K562 (cell line): ENCODE data around the gene CCSER2. TPM values are rescaled to one million over a fixed set of nuclear protein-coding genes. Genes with fewer than 3 reads are reported as not detected.

Experiments used
- ATAC-seq: fragments of 200-7000 bp; cut with Tn5 transposase; 3 replicates; pipeline ENCODE4 v1.9.1; 2020; ENCODE audit warnings: moderate library complexity
- BruUV-seq: library from RNA; stranded (reverse); fragments of 400-500 nt; replicated peaks from 2 replicates; lab custom pipeline; 2021; lab: Mats Ljungman, UMichigan
- CTCF ChIA-PET: fragments of 300-600 bp; formaldehyde crosslinking; extraction: SDS; loops from one replicate; lab custom pipeline; 2021; ENCODE audit warnings: low intra/inter-chr PET ratio; lab: Yijun Ruan, JAX
- POLR2A ChIA-PET: fragments of 300-600, 350-650 bp; sonication (Branson Sonifier 250); formaldehyde crosslinking; extraction: SDS; loops from one replicate; lab custom pipeline; 2021; ENCODE audit warnings: antibody characterized with exemption, inconsistent platforms; lab: Yijun Ruan, JAX
- DNase-seq, 4 experiments: peaks; one replicate each; pipeline versions ENCODE4 v3.0.0 to v3.0.0-alpha.2; 2011 to 2018; ENCODE audit warnings: low spot score in 3 of 4, mixed read lengths in 3 of 4; ENCODE audit errors: extremely low read depth in 1 of 4
- FAIRE-seq: peaks from 2 replicates; lab custom pipeline; 2011; peaks lifted over from hg19 to GRCh38; lab: Jason Lieb, UNC
- H2AFZ ChIP-seq: 2 replicates; pipeline ENCODE4 v1.6.0; 2011; ENCODE audit warnings: low read depth, low read length, control low read depth, inconsistent platforms
- H3K27ac ChIP-seq: fragments of 200-600 bp; 3 replicates; pipeline ENCODE4 v1.8.0; 2011; ENCODE audit warnings: low read depth, mild to moderate bottlenecking, control low read depth, inconsistent platforms, low read length, moderate library complexity, mixed read lengths; ENCODE audit errors: extremely low read depth
- H3K27me3 ChIP-seq, 2 experiments: fragments of 300-600 bp in 1 of 2; 2 replicates in 1 of 2; 3 replicates in 1 of 2; pipeline versions ENCODE4 v1.6.0 to v1.8.0; 2011; ENCODE audit warnings: inconsistent platforms in 2 of 2, low read length in 2 of 2, mild to moderate bottlenecking in 1 of 2, mixed read lengths in 1 of 2, moderate library complexity in 1 of 2; ENCODE audit not compliant: control insufficient read depth in 2 of 2, insufficient read depth in 2 of 2
- H3K36me3 ChIP-seq: fragments of 300-600 bp; 3 replicates; pipeline ENCODE4 v1.8.0; 2011; ENCODE audit warnings: mild to moderate bottlenecking, low read length, inconsistent platforms; ENCODE audit not compliant: control insufficient read depth, insufficient read depth
- H3K4me1 ChIP-seq, 2 experiments: fragments of 200-600 bp in 1 of 2; replicated peaks in 1 of 2; 2 replicates in 1 of 2; 3 replicates in 1 of 2; pipeline versions ENCODE4 v1.5.1 to v1.8.0; 2011; ENCODE audit warnings: inconsistent platforms in 2 of 2, low read length in 2 of 2, mild to moderate bottlenecking in 1 of 2, mixed read lengths in 1 of 2, moderate library complexity in 1 of 2; ENCODE audit not compliant: control insufficient read depth in 2 of 2, insufficient read depth in 2 of 2
- H3K4me2 ChIP-seq: 2 replicates; pipeline ENCODE4 v1.6.1; 2011; ENCODE audit warnings: low read length, control low read depth, inconsistent platforms, mixed read lengths; ENCODE audit not compliant: insufficient read depth
- H3K4me3 ChIP-seq: fragments of 200-600 bp; sonication (generic), shearing (Covaris generic); 2 replicates; pipeline ENCODE4 v1.5.1; 2016; ENCODE audit warnings: control low read depth, inconsistent platforms
- H3K79me2 ChIP-seq: fragments of 200-600 bp; 3 replicates; pipeline ENCODE4 v1.8.0; 2011; ENCODE audit warnings: low read length, inconsistent platforms; ENCODE audit not compliant: control insufficient read depth, insufficient read depth
- H3K9ac ChIP-seq, 2 experiments: 2 replicates each; pipeline versions ENCODE4 v1.6.0 to v1.6.1; 2011; ENCODE audit warnings: low read depth in 2 of 2, low read length in 2 of 2, control low read depth in 1 of 2, inconsistent platforms in 1 of 2, mild to moderate bottlenecking in 1 of 2, mixed read lengths in 1 of 2; ENCODE audit not compliant: insufficient read depth in 1 of 2
- H3K9me1 ChIP-seq: one replicate; pipeline ENCODE4 v1.6.0; 2011; ENCODE audit warnings: inconsistent platforms, mild to moderate bottlenecking, low read length, moderate library complexity; ENCODE audit not compliant: control insufficient read depth, insufficient read depth
- H3K9me3 ChIP-seq: replicated peaks from 2 replicates; pipeline ENCODE4 v1.5.1; 2011; ENCODE audit warnings: low read depth, low read length, inconsistent platforms; ENCODE audit not compliant: control insufficient read depth, insufficient read depth
- H4K20me1 ChIP-seq: replicated peaks from 2 replicates; pipeline ENCODE4 v1.6.1; 2011; ENCODE audit warnings: low read length, inconsistent platforms, mixed read lengths; ENCODE audit not compliant: control insufficient read depth, insufficient read depth
- ARID1B ChIP-seq: fragments of 450-650 bp; IDR thresholded peaks from 2 replicates; pipeline ENCODE4 v1.6.1; 2016; ENCODE audit warnings: antibody characterized with exemption, mild to moderate bottlenecking, inconsistent platforms
- BCOR ChIP-seq: fragments of 450-650 bp; IDR thresholded peaks from 2 replicates; pipeline ENCODE4 v1.6.1; 2016
- EP300 ChIP-seq: IDR thresholded peaks from 2 replicates; pipeline ENCODE4 v1.6.1; 2012; ENCODE audit warnings: low read length, improper control_type of control experiment
- ESRRA ChIP-seq: fragments of 450-650 bp; IDR thresholded peaks from 2 replicates; pipeline ENCODE4 v1.6.1; 2014; ENCODE audit warnings: low read depth, mild to moderate bottlenecking, moderate library complexity, borderline replicate concordance
- ILK ChIP-seq: fragments of 450-650 bp; IDR thresholded peaks from 2 replicates; pipeline ENCODE4 v1.6.1; 2016; ENCODE audit warnings: missing genetic modification characterization, low read depth, mild to moderate bottlenecking, missing compliant biosample characterization, moderate library complexity, borderline replicate concordance
- KDM5B ChIP-seq: fragments of 200-600 bp; sonication (generic); IDR thresholded peaks from 2 replicates; pipeline ENCODE4 v1.6.1; 2012; ENCODE audit warnings: low read depth, mild to moderate bottlenecking, moderate library complexity, low read length, control low read depth, inconsistent platforms; ENCODE audit not compliant: insufficient replicate concordance
- MAFG ChIP-seq: fragments of 450-650 bp; conservative IDR thresholded peaks from 2 replicates; pipeline ENCODE4 v1.6.1; 2016; ENCODE audit warnings: missing genetic modification characterization, missing compliant biosample characterization
- NFE2 ChIP-seq: IDR thresholded peaks from 2 replicates; pipeline ENCODE4 v1.6.1; 2014; ENCODE audit warnings: antibody characterized with exemption, low read depth
- TCF15 ChIP-seq: fragments of 250-450 bp; sonication (Bioruptor Pico); IDR thresholded peaks from 2 replicates; pipeline ENCODE4 v1.8.0; 2022; ENCODE audit warnings: moderate library complexity, mild to moderate bottlenecking, inconsistent platforms
- ZFPM2 ChIP-seq: fragments of 250-450 bp; sonication (Bioruptor Pico); IDR thresholded peaks from 2 replicates; pipeline ENCODE4 v1.5.1; 2022; ENCODE audit warnings: mild to moderate bottlenecking
- ZNF212 ChIP-seq: fragments of 450-650 bp; formaldehyde crosslinking; IDR thresholded peaks from 2 replicates; pipeline ENCODE4 v1.4.0; 2020; ENCODE audit warnings: mild to moderate bottlenecking
- ZNF592 ChIP-seq: fragments of 450-650 bp; IDR thresholded peaks from 2 replicates; pipeline ENCODE4 v1.6.1; 2017; ENCODE audit warnings: antibody characterized with exemption, mild to moderate bottlenecking
- ZNF780A ChIP-seq: fragments of 250-450 bp; sonication (Bioruptor Pico); IDR thresholded peaks from 2 replicates; pipeline ENCODE4 v1.5.0; 2021; ENCODE audit warnings: mild to moderate bottlenecking
- WGBS: fragments of 100-300 bp; shearing (Covaris generic); methylation state at CpG from one replicate; pipeline ENCODE4 v1.1.6; 2016; ENCODE audit warnings: low coverage, mixed read lengths; ENCODE audit not compliant: insufficient coverage; ENCODE audit errors: missing lambda C conversion rate; 5-methylcytosine and 5-hydroxymethylcytosine counted together
- in situ Hi-C: fragments of 300-500 bp; cut with MboI; formaldehyde crosslinking; loops from 4 replicates; pipeline ENCODE4 v1.15.0; 2018; ENCODE audit warnings: inconsistent platforms, mixed read lengths
- intact Hi-C: fragments of 100-400 bp; cut with micrococcal nuclease; formaldehyde crosslinking; loops from 2 replicates; pipeline ENCODE4 v1.14.2; 2022
- polyA plus RNA-seq, 8 experiments: library from polyadenylated mRNA; depleted of rRNA in 4 of 8; stranded (reverse) in 5 of 8; unstranded in 3 of 8; fragments of >200 nt; fragmentation: Nextera tagmentation in 2 of 8; fragmentation: Illumina TruSeq in 1 of 8; extraction: Ambion mirVana in 2 of 8; extraction: Trizol in 1 of 8; gene quantifications; 2 replicates each; pipeline versions ENCODE4 v1.2.1 to v1.2.3, GENCODE V29; 2011 to 2014; ENCODE audit warnings: inconsistent platforms in 1 of 8, missing spikeins in 1 of 8
- total RNA-seq, 7 experiments: library from RNA; depleted of rRNA in 6 of 7; stranded (reverse); fragments of >200 nt in 6 of 7; fragmentation: Illumina TruSeq in 2 of 7; extraction: Trizol in 2 of 7; gene quantifications; 2 replicates each; pipeline versions ENCODE4 v1.2.1 to v1.2.3, GENCODE V29; 2011 to 2021; ENCODE audit warnings: low replicate concordance in 1 of 7
- TF ChIP-seq, protein P1 (sequence below), 2 experiments: fragments of 450-650 bp in 1 of 2; IDR thresholded peaks; 2 replicates each; pipeline ENCODE4 v1.6.1; 2011 to 2017; ENCODE audit warnings: low read depth in 2 of 2, antibody characterized with exemption in 1 of 2, borderline replicate concordance in 1 of 2, low read length in 1 of 2, mild to moderate bottlenecking in 1 of 2, mixed read lengths in 1 of 2; ENCODE audit not compliant: control insufficient read depth in 1 of 2

The CCSER2 gene
- total and polyA plus RNA-seq, 9 of the 15 experiments (the other 6 are each of a cell fraction or from before 2014, with no cell fraction given): 2.7 to 15.1 (median 9.7) TPM

- no peak for TF ChIP-seq ZNF592
- TF ChIP-seq, all 486 proteins: peak for 10
Measured at GRCh38 chr10:84429926-84430520, 101.6 kb downstream of the CCSER2 start (continued).

GRCh38 chr10:84432891-84433290 lies 104.5 kb downstream of the CCSER2 start:
- no peaks in the 10 kb centered on the region for H3K27me3 ChIP-seq
- no peaks in the 10 kb centered on the region for H3K9me3 ChIP-seq
- H3K9me1 ChIP-seq: no peaks in the 10 kb centered on the region
- POLR2A ChIA-PET: interaction anchor here (0.6 kb wide), 2 partner anchors 31 to 105 kb away, joined by 3 read pairs; no protein-coding TSS in a partner anchor
- no peak for DNase-seq
- ATAC-seq: no peak
- FAIRE-seq: no peak
- no peaks in the 10 kb centered on the region; a peak in 1 of 5 replicates for H3K4me1 ChIP-seq
- WGBS: 40% methylated on average over 5 of the region's 5 CpGs
- H3K27ac ChIP-seq: no peak overlapping the region
- no peaks in the 10 kb centered on the region for H3K79me2 ChIP-seq
- CTCF ChIA-PET: no interaction called here
- H3K4me2 ChIP-seq: no peak overlapping the region
- H3K36me3 ChIP-seq: no peaks in the 10 kb centered on the region
- in situ Hi-C loops: no loop called here
- intact Hi-C loops: no loop called here
- no peaks in the 10 kb centered on the region for H4K20me1 ChIP-seq
- no TSS peak for BruUV-seq
- no peak overlapping the region for H3K4me3 ChIP-seq
- H3K9ac ChIP-seq: no peak overlapping the region
- no peak overlapping the region for H2AFZ ChIP-seq
- no peak for TF ChIP-seq ZNF212 (CRISPR knock-in tag)
- no peak for TF ChIP-seq ZNF780A (CRISPR knock-in tag)
- TF ChIP-seq NFE2: no peak
- no peak for TF ChIP-seq MAFG (tag)
- TF ChIP-seq ESRRA: no peak
- no peak for TF ChIP-seq KDM5B
- no peak for TF ChIP-seq BCOR
- TF ChIP-seq, protein P1, sequence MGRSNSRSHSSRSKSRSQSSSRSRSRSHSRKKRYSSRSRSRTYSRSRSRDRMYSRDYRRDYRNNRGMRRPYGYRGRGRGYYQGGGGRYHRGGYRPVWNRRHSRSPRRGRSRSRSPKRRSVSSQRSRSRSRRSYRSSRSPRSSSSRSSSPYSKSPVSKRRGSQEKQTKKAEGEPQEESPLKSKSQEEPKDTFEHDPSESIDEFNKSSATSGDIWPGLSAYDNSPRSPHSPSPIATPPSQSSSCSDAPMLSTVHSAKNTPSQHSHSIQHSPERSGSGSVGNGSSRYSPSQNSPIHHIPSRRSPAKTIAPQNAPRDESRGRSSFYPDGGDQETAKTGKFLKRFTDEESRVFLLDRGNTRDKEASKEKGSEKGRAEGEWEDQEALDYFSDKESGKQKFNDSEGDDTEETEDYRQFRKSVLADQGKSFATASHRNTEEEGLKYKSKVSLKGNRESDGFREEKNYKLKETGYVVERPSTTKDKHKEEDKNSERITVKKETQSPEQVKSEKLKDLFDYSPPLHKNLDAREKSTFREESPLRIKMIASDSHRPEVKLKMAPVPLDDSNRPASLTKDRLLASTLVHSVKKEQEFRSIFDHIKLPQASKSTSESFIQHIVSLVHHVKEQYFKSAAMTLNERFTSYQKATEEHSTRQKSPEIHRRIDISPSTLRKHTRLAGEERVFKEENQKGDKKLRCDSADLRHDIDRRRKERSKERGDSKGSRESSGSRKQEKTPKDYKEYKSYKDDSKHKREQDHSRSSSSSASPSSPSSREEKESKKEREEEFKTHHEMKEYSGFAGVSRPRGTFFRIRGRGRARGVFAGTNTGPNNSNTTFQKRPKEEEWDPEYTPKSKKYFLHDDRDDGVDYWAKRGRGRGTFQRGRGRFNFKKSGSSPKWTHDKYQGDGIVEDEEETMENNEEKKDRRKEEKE (IDR thresholded peaks at IDR 0.05; ENCODE audit: borderline replicate concordance in 1 of 2, control insufficient read depth in 1 of 2, low read depth in 2 of 2, low read length in 1 of 2): no peak
- no peak for TF ChIP-seq ZFPM2
- TF ChIP-seq ILK (tag): no peak
- TF ChIP-seq EP300: no peak
- no peak for TF ChIP-seq ARID1B
- TF ChIP-seq TCF15 (CRISPR knock-in tag): no peak
